ENCODE measurements around the gene HTR5A.

The HTR5A gene

DNA sequence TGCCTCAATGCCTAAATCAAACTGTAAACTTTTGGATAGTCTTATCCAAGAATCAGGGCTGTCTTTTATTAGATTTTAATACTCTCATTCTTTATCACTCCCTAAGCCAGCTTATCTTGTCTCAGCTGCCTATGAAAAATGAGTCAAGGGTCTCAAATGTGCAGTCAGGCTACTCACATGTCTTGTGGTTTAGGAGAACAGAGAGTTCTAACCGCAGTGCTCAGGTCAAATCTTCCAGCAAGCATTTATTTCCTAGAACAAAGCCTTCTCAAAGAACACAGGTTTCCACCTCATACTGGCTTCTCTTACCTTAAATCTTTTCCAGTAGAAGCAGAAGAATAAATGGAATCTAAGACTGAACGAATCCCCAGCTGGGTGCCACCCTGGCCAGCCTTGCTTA, 23.5 kb downstream of the HTR5A start:
- no peak for DNase-seq

DNA sequence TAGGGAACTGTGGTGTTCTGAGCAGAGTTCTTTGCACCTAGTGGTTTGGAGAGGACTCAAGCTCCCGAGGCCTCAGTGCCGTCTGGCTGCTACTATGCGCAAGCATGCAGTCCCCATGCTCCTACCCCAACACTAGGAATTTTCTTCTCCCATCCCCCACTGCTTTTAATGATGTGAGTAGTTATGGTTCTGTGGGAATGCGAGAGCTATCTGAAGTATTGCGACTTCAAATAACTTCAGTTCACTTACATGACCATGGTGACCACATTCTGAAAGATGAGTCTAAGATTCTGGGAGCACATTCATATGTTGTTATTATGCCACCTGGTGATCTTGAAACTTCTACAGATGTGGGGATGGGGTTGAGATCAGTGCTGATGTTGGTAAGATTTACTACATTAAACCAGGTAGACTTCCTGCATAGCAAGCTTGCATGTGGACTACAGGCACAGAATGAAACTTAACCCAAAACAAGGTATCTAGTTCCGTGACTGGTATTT, 24.6 kb downstream of the HTR5A start:
- no peak for DNase-seq

DNA sequence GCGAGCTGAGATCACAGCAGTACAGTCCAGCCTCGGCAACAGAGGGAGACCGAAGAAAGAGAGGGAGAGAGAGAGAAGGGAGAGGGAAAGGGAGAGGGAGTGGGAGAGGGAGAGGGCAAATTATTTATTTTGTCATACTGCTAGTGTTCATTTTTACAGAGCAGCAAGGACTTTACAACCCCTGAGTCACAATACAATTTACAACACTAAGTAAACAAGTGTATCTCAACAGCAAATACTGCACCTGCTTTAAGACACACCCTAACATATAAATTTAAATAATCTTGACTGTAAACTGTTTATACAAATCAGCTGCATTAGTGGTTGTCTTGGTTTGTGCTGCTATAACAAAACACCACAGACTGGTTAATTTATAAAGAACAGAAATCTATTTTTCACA, 27.2 kb downstream of the HTR5A start:
- DNase-seq: no peak

DNA sequence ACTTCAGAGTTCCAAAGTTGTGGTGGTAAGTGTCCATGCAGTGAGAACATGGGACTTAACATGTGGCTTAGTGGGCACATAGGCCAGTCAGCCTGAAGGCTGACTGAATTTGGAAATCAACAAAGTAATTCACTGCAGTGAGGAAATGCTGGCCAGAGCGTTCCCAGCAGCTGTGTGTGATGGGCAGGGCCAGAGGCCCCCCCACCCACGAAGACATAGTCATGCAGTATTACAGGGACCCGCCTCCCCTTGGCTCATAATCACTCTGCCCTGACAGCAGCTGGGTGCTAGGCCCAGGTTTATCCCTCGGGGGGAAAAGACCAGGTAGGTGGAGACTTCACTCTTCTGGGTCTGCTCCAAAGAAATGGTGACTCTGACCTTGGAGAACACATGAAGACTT, 33.7 kb downstream of the HTR5A start:
- DNase-seq: no peak

DNA sequence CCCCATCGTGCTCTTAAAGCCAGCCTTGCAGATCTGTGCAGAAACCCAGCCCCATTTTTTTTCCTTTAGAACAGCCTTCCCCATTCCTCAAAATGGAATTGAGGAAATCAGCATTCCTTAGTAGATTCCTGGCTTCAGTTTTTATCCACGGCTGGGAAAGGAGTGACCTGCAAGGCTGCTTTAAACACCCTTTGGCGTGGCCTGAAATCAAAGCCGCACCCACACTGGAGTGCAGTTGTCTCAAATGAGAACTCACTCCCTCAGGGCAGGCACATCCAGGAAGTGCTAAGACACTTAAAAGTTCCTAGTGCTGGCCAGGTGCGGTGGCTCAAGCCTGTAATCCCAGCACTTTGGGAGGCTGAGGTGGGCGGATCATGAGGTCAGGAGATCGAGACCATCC, 34.8 kb downstream of the HTR5A start:
- DNase-seq: no peak

DNA sequence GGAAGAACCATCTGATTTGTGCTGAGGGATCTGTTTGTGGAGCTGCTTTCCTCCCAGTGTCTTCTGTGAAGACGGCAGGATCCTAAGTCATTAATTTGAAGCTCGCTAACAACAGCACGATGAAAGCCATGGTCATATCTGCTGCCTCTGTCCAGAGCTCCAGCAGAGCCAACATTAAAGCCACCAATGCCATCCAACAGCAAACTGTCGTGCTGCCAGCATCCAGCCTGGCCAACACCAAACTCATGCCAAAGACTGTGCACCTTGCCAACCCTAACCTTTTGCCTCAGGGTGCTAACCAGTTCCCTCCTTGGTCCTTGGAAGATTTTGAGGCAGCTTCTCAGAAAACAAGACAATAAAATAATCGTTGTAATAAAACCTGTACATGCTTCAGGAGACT, 36.2 kb downstream of the HTR5A start:
- no peak for DNase-seq

DNA sequence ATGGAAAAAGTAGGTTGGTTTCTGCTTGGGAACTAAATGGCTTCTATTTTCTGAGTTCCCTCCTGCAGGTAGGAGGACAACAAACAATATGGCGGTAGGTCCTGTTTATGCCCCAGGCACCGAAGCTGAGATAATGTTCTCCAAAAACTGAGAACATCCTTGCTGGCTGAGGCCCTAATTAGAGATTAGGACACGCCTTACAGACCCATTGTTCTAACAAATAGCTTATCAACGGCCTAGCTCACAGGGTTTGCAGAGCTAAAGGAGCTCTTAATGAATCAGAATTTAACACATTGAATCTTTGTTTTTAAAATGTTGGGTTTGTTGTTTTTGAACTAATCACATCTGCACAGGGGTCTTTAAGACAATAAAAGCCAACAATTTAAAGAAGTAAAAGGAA, 37.0 kb downstream of the HTR5A start:
- no peak for DNase-seq

DNA sequence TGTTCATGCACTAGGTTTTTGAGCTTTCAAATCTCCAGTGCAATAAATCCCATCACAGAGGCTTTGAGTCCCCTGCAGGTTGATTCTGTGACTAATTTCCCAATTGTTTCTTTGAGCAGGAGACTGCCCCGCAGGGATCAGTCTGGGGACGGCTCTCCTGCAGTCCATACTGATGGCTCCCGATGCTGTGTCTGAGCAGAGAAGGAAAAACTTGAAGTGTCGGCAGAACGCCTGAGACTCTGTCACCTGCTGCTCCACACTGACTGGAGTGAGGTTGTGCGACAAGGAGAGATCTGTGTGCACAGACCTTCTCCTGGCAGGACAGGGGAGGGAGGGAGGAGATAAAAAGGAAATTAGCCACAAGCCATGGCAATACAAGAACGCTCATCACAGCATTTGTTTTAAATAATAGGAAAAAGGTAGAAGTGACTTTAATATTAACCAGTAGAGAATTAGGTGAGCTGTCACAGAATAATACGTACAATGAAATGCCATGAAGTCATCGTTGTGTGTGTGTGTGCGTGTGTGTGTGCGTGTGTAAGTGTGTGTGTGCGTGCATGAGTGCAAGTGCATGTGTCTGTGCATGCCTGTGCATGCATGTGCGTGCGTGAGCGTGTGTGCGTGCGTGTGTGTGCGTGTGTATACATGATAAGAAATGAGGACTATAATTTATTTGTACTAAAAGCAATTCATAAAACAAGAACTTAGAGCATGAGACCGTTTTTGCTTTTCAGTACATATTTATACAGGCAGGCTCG, 38.2 kb downstream of the HTR5A start:
- no peak for DNase-seq

DNA sequence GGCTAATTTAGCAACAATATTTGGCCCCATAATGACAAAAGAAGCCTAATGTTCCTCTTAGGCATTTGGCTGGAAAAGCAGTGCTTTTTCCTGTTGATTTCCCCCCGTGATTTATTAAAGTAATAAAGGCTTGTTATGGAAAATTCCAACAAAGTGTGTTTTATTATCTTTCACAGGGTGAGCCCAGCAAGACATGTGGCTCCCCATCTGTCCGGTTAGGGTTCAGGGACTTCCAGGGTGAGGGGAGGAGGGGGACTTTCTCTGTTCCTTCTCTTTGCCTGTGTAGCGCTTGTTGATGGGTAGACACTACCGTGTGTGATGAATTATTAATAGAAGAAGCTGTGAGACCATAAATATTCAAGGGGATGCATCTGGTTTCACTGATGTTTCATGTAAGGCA, 39.0 kb downstream of the HTR5A start:
- no peak for DNase-seq

DNA sequence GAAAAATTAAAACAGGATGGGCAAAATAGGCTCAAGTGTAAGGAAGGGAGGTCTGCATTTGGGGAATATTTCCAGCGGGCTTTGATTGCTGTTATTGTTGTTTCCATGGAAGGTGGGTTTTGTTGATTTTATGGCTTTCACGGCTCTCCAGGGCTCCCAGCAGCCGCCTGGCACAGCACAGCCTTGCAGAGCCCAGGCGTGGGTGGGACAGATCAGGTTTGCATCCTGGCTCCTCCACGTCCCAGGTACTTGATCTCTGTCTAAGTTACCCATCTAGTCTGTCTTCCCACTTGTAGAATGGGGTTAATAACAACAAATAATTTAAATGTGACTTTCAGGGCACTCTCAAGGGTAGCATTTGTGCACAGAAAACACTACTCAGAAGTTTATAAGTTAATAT, 45.2 kb downstream of the HTR5A start:
- DNase-seq: no peak

DNA sequence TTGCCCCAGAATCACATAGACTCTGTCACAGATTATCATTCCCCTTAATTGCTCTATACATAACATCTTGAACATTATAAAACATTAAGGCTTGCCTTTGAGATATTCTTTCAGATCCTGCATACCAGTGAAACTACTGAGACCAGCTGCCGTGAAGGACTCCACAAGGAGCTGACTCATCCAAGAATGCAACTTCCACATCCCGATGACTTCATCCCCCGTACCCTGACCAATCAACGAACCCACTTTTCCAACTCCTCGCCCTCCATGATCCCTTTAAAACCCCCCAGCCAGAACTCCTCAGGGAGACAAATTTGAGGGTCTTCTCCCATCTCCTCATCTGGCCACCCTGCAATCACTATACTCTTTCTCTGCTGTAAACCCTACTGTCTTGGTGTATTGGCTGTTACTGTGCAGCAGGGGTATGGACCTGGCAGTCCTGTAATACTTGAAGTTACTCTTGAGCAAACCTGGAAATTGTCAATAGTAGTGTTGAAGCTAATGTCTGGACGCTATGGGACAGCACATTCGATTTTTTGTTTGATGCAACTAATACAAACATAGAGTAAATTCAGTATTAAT, 49.8 kb downstream of the HTR5A start:
- no peak for DNase-seq

DNA sequence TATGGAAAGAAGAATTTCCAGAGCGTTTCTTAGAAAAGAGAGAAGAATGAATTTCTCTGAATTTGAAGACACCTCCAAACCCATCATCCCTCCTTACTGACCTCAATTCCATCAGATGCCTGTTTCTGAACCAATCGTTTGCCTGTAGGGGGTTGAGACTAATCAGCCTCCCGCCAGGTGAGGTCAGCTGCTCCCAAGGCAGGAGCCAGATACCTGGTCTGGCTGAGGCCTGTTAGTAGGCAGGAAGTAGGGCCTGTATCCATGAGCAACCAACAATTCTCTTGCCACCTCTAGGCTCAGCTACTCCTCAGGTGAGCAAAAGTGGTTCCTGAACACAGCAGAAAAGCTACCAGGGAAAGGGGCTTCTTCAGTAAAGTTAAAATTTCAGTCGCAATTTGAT, 50.3 kb downstream of the HTR5A start:
- no peak for DNase-seq

DNA sequence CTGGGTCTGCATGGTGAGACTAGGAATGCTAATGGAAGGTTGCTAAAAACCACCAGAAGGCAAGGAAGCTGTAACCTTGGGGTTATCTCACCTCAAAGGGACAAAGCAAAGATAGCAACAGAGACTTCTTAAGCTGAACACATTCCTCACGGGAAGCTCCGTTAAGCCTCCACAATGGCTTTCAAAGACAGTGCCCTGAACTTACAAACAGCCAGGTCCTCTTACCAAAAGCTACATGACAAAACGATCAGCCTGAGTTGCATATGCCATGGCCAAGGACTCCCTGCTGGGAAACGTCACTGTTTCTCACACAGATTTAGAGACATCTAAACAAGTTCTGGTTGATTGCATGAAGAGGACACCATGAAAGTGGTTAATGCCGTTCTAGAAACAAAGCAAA, 52.7 kb downstream of the HTR5A start:
- no peak for DNase-seq

DNA sequence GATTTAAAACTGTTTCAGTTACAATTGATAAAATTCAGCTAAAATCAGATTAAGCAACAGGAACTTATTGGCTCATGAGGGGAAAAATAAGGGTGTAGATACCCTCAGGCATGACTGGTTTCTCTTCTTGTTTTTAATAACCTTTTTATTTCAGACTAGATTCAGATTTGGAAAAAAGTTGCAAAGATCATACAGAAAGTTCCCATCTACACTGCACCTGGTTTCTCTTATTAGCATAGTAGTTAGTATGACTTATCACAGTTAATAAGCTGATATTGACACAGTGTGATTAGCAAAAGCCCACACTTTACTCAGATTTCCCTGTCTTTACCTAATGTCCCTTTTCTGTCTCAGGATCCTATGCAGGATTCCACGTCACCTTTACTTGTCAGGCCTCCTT, 53.3 kb downstream of the HTR5A start:
- no peak for DNase-seq

DNA sequence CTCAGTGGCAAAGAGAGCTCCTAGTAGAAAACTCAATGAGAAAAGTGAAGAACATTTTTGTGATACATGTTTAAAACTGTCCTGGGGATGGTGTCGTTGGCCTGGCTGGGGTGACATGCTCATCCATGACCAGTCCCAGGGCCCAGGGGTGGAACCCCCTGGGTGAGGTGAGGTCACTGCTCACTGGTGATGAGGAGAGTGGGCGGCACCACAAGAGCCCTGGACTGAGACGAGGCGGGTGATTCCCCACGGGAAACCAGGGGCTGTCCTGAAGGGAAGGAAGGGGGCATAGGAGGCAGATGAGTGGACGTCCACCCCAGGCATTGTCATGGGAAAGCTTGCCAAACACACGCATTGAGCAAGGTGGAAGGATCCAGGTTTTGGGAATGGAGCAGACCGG, 54.6 kb downstream of the HTR5A start:
- no peak for DNase-seq

DNA sequence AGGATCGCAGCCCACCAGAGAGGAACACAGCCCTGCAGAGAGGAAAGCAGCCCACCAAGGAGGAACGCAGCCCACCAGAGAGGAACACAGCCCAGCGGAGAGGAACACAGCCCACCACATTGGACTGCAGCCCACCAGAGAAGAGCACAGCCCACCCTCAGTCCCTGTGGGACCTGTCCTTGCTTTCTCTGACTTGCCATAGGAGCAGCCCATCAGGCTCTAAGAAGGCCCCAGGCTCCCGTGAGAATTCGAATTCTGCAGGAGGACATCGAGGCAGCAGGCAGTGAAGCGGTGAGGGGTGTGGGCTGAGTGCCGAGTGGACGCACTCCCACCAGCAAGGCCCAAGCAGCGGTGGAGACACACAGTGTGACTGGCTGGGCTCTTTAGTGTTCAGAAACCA, 59.1 kb downstream of the HTR5A start:
- no peak for DNase-seq

DNA sequence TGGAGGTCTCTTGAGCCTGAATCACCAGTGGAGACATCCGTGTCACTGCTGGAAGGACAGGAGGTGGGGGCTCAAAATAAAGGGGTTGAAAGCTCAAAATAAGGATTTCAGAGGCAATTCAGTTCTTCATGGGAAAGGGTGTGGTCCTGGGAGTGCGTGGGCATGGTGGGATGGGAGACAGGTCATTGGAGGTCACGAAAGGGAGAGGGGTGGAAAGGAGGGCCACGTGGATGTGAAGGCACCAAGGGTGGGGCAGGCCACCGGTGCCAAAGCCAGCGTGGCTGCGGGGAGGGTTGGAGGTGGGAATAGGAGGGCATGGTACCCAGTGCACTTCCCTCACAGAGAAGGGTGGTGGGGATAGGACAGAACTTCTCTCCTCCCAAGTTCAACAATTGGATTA, 59.7 kb downstream of the HTR5A start:
- DNase-seq: no peak

DNA sequence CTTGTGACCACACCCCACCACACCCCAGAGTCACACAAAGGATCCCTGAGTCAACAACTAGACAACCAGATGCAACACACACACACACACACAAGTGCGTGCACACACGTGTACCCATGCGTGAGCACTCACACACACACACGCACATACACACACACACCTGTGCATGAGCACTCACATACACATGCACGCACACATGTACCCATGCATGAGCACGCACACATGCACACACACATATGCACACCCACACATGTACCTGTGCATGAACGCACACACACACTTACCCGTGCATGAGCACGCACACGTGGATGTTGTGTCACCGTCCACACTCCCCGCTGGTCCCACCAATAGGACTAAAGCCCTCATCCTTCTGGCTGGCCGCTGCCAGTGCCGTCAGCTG, 60.4 kb downstream of the HTR5A start:
- DNase-seq: no peak

DNA sequence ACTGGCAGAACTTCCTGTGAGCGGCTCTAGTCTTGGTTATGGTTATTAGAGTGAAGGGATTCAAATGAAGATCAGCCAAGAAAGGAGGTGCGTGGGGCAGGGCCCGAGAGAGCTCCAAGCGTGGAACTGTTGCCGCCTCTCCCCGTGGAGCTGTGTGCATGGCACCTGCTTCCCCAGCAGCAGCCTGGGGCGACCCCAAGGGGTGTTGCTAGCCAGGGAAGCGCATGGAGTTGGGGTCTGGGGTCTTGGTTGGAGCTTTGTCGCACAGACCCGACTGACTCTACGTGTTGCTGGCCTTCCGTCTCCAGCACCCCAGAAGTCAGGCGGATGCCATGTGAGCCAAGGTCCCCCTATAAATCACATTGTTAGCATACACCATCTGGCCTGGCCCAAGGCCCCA, 61.0 kb downstream of the HTR5A start:
- DNase-seq: no peak

DNA sequence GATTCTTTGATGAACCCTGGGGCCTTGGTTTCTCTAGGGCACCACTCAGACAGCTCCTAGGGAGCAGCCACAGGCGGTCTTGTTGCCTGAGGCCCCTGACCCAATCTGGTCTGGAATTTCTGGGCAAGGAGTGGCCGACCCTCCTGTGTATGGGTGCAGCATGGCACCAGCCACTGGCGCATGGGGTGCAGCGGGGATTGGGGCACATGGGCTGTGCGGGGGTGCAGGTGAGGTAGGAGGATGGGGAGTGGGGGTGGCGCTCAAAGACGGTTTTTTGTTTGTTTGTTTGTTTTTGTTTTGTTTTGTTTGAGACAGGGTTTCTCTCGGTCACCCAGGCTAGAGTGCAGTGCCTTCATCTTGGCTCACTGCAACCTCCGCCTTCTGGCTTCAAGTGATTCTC, 62.3 kb downstream of the HTR5A start:
- no peak for DNase-seq

DNA sequence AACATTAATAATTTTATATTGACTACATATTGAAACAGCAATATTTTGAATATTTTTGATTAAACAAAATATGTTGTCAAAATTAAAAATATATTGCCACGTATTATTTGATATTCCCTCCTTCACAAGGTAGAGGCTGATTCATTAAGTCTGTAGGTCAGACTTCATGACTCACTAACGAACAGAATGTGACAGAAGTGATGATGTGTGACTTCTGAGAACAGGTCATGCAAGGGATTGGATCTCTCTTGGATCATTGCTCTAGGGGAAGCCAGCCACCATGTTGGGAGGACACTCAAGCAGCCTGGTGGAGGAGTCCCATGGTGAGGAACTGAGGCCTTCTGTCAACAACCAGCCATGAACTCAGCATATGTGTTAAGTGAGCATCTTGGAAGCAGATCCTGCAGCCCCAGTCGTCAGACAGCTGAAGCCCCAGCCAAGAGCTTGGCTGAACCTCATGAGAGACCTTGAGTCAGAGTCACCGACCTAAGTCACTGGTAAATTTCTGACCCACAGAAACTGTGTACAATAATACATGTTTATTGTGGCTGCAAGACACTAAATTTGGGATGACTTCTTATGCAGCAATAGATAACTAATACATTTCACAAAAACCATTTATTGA, 66.6 kb downstream of the HTR5A start:
- DNase-seq: no peak
